HEK293T (cell line): ENCODE data around the gene VTN.

Experiments
- BHLHE40 ChIP-seq: fragments of 450-650 bp; IDR thresholded peaks from 2 replicates; pipeline ENCODE4 v1.6.1; 2016; ENCODE audit warnings: mild to moderate bottlenecking, moderate library complexity, borderline replicate concordance
- CTBP1 ChIP-seq: fragments of 450-650 bp; IDR thresholded peaks from 2 replicates; pipeline ENCODE4 v1.6.1; 2016; ENCODE audit warnings: borderline replicate concordance
- FOXK2 ChIP-seq: fragments of 450-650 bp; IDR thresholded peaks from 2 replicates; pipeline ENCODE4 v1.6.1; 2016; ENCODE audit warnings: mild to moderate bottlenecking
- FOXM1 ChIP-seq: fragments of 450-650 bp; IDR thresholded peaks from 2 replicates; pipeline ENCODE4 v1.6.1; 2017; ENCODE audit warnings: mild to moderate bottlenecking, borderline replicate concordance
- NFRKB ChIP-seq: fragments of 450-650 bp; IDR thresholded peaks from 2 replicates; pipeline ENCODE4 v1.6.1; 2016; ENCODE audit warnings: mild to moderate bottlenecking, moderate library complexity
- SP1 ChIP-seq: fragments of 450-650 bp; IDR thresholded peaks from 2 replicates; pipeline ENCODE4 v1.6.1; 2017
- TARDBP ChIP-seq: fragments of 450-650 bp; IDR thresholded peaks from 2 replicates; pipeline ENCODE4 v1.6.1; 2016

GRCh38 chr17:28372945-28373274 lies 2.8 kb upstream of the VTN start:
- TF ChIP-seq SP1 (no peak), BHLHE40 (no peak), FOXM1 (no peak), TARDBP (no peak), NFRKB (no peak), CTBP1 (no peak), FOXK2 (no peak)
